ENCODE measurements around the gene SUCLG2. TPM values are rescaled to one million over a fixed set of nuclear protein-coding genes. Genes with fewer than 3 reads are reported as not detected.
A peak's percentile ranks its signal among the peaks of the same experiment; 100 is the strongest.

SUCLG2 gene
- total RNA-seq, 3 donors from 2014 or later (not counting 1 experiment from before 2014, with no cell fraction given), result 43.6 to 55.8 (median 49.9) TPM

DNA sequence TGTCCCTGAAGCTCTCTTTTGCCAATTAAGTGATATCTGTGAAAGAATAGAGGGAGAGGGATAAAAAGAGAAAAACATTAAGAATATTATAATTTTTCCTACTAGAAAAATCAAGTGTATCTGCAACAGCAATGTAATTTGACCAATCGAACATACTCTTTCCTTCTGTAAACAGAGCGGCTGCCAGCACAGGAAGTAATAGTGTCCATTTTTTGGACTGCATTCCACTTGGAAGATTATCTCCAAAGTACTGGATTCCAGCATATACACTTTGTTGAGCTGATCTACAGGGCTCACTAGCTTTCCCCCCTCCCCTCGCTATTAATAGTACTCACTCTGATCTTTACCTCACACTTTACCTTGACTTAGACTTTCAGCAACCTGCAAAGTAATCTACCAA lies 90.4 kb downstream of the SUCLG2 start:
- Histone ChIP-seq H3K4me1 (ENCODE audit: control insufficient read depth, insufficient read depth, low read length) (no peaks in the 10 kb centered on the region), H3K27ac (ENCODE audit: low read length) (no peak overlapping the region), H3K9me3 (ENCODE audit: control insufficient read depth, insufficient read depth, low read length) (no peaks in the 10 kb centered on the region), H3K36me3 (ENCODE audit: control insufficient read depth, insufficient read depth, low read length) (no peaks in the 10 kb centered on the region), H3K27me3 (ENCODE audit: control insufficient read depth, insufficient read depth, low read length) (no peaks in the 10 kb centered on the region), H3K4me3 (ENCODE audit: low read length) (no peak overlapping the region)
- DNase-seq, result no peak
- ATAC-seq, result no peak
- no peaks in the 10 kb centered on the region for H3K36me3 Mint-ChIP-seq
- peaks cover 18 to 26% of the 10 kb centered on the region in 2 donors for H3K4me1 Mint-ChIP-seq
- no peak overlapping the region for H3K4me3 Mint-ChIP-seq
- H3K27me3 Mint-ChIP-seq (ENCODE audit: low read depth in 2 of 2), result no peaks in the 10 kb centered on the region
- no peaks in the 10 kb centered on the region for H3K9me3 Mint-ChIP-seq
- TF ChIP-seq, protein P1, sequence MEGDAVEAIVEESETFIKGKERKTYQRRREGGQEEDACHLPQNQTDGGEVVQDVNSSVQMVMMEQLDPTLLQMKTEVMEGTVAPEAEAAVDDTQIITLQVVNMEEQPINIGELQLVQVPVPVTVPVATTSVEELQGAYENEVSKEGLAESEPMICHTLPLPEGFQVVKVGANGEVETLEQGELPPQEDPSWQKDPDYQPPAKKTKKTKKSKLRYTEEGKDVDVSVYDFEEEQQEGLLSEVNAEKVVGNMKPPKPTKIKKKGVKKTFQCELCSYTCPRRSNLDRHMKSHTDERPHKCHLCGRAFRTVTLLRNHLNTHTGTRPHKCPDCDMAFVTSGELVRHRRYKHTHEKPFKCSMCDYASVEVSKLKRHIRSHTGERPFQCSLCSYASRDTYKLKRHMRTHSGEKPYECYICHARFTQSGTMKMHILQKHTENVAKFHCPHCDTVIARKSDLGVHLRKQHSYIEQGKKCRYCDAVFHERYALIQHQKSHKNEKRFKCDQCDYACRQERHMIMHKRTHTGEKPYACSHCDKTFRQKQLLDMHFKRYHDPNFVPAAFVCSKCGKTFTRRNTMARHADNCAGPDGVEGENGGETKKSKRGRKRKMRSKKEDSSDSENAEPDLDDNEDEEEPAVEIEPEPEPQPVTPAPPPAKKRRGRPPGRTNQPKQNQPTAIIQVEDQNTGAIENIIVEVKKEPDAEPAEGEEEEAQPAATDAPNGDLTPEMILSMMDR (IDR thresholded peaks at IDR 0.05), result no peak
- intact Hi-C loops (cut with micrococcal nuclease), result no loop called here
- WGBS (ENCODE audit: insufficient coverage), result 97% methylated on average over 3 of the region's 3 CpGs
- H3K27ac Mint-ChIP-seq, result no peak overlapping the region

DNA sequence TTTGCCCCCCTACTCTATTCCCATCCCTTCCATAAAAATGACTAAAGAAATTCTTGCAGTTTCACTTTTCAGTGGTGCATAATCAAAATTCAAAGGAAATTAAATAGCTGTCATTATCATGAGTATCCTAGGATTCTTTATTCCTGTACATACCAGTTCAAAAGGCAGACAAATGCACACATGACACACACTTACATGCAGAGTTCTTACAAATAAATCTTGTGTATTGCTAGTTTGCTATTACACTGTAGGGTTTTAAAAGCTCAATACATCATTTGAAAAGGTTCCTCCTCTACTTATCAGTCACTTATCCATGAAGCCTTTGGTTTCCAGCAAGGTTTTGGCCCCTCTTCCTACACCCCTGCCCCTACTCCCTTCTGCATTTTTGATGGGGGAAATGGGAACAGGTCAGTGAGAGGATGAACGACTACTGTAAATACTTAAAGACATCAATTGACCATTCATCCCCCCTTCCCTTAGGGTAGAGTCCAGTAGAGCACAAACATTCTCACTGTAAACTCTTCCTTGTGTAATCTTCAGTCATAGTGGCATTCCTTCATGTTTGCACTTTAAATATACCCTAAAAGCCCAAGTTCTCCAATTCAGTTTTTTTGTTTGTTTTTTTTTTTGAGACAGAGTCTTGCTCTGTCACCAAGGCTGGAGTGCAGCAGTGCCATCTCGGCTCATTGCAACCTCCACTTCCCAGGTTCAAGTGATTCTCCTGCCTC lies 92.6 kb downstream of the SUCLG2 start:
- H3K4me3 Mint-ChIP-seq, result no peak overlapping the region
- WGBS (ENCODE audit: insufficient coverage), result 95% methylated on average over 2 of the region's 2 CpGs
- no peak overlapping the region for H3K4me3 ChIP-seq (ENCODE audit: low read length)
- TF ChIP-seq, protein P1 (IDR thresholded peaks at IDR 0.05), result no peak
- no peaks in the 10 kb centered on the region for H3K9me3 Mint-ChIP-seq
- H3K36me3 Mint-ChIP-seq, result no peaks in the 10 kb centered on the region
- no peak overlapping the region for H3K27ac ChIP-seq (ENCODE audit: low read length)
- H3K27me3 Mint-ChIP-seq (ENCODE audit: low read depth in 2 of 2), result no peaks in the 10 kb centered on the region
- peaks cover 8% of the 10 kb centered on the region for H3K36me3 ChIP-seq (ENCODE audit: control insufficient read depth, insufficient read depth, low read length)
- H3K4me1 Mint-ChIP-seq, result peaks cover 18 to 36% of the 10 kb centered on the region in 2 donors
- DNase-seq, result no peak
- intact Hi-C loops (cut with micrococcal nuclease), result no loop called here
- no peaks in the 10 kb centered on the region for H3K9me3 ChIP-seq (ENCODE audit: control insufficient read depth, insufficient read depth, low read length)
- H3K4me1 ChIP-seq (ENCODE audit: control insufficient read depth, insufficient read depth, low read length), result no peaks in the 10 kb centered on the region
- H3K27ac Mint-ChIP-seq, result peak overlapping the region in 1 of 2 donors; percentile 29
- H3K27me3 ChIP-seq (ENCODE audit: control insufficient read depth, insufficient read depth, low read length), result no peaks in the 10 kb centered on the region
- ATAC-seq, result no peak

DNA sequence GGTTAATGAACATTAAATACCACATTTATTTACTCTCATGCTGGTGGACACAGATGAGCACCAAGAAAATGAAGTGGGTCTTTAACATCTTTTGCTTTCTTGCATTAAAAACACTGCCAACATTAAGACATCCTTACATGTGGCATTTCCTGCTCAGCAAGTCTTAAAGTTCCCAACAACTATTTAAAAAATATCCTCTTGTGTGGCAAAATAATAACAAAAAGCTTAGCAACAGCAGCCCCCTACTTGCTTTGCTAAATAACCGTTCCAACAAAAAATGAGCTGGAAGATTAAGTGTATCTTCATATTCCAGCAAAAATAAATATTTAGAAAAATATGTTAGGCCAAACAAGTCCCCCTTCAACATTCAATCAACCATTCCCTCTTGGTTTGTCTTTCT lies 93.1 kb downstream of the SUCLG2 start:
- DNase-seq (no peak), ATAC-seq (no peak)
- intact Hi-C loops (cut with micrococcal nuclease), result no loop called here
- Histone ChIP-seq H3K36me3 (ENCODE audit: control insufficient read depth, insufficient read depth, low read length) (peaks cover 8% of the 10 kb centered on the region), H3K27ac (ENCODE audit: low read length) (no peak overlapping the region), H3K27me3 (ENCODE audit: control insufficient read depth, insufficient read depth, low read length) (no peaks in the 10 kb centered on the region), H3K4me3 (ENCODE audit: low read length) (no peak overlapping the region), H3K9me3 (ENCODE audit: control insufficient read depth, insufficient read depth, low read length) (no peaks in the 10 kb centered on the region), H3K4me1 (ENCODE audit: control insufficient read depth, insufficient read depth, low read length) (no peaks in the 10 kb centered on the region)
- Mint-ChIP-seq H3K4me3 (no peak overlapping the region), H3K9me3 (no peaks in the 10 kb centered on the region), H3K4me1 (peaks cover 22 to 36% of the 10 kb centered on the region in 2 donors), H3K36me3 (no peaks in the 10 kb centered on the region), H3K27ac (peak overlapping the region in 1 of 2 donors; percentile 29), H3K27me3 (ENCODE audit: low read depth in 2 of 2) (no peaks in the 10 kb centered on the region)
- WGBS (ENCODE audit: insufficient coverage), result 100% methylated on average over 1 of the region's 1 CpG
- TF ChIP-seq, protein P1 (IDR thresholded peaks at IDR 0.05), result no peak

Data from natural killer cell (primary cell).